GM15510 (cell line): ENCODE measurements around the gene TMEM44.

ENCODE experiments used
- POLR2A ChIP-seq: IDR thresholded peaks from 3 replicates; pipeline ENCODE4 v1.6.1; 2011; ENCODE audit warnings: borderline replicate concordance; ENCODE audit not compliant: insufficient read length; ENCODE audit errors: extremely low read depth

Gene TMEM44

GRCh38 chr3:194661374-194661773 lies 28.2 kb upstream of the TMEM44 start:
- TF ChIP-seq POLR2A, result no peak

GRCh38 chr3:194659778-194660177 lies 26.6 kb upstream of the TMEM44 start:
- TF ChIP-seq POLR2A, result no peak

DNA sequence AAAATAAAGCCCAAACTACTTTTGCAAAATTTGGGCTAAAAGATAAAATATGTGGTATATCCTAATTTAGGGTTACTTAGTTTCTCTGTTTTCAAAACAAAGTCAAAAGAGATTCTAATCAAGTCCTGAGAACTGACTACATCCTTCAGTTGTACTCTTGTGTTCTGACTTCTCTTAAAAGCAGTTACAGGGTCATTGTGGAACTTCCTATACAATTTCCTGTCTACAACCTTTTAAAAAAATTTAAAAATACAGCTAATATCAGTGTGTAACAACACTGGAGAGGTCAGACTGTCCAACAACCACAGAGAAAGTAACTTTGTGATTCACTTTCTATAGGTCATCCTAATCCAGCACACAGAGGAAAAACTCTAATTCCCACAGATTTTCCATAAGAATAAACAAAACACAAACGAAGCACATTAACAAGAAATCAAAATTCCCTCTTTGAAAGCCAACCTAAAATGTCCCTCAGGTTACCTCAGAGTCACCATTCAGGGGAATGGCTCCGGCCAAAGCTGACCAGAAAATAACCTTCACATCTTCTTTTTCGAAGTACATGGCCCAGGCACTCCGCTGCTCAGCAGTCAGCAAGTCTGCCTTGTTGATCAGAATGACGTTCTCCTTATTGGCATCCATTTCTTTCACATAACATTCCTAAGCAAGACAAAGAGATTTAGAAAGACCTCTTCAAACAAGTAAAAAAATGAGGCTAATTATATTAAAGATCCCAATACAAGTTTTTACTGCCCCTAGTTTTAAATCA lies 25.4 kb upstream of the TMEM44 start:
- no peak for TF ChIP-seq POLR2A

- TF ChIP-seq POLR2A, result no peak
Measured at GRCh38 chr3:194657439-194657838, 24.2 kb upstream of the TMEM44 start.

DNA sequence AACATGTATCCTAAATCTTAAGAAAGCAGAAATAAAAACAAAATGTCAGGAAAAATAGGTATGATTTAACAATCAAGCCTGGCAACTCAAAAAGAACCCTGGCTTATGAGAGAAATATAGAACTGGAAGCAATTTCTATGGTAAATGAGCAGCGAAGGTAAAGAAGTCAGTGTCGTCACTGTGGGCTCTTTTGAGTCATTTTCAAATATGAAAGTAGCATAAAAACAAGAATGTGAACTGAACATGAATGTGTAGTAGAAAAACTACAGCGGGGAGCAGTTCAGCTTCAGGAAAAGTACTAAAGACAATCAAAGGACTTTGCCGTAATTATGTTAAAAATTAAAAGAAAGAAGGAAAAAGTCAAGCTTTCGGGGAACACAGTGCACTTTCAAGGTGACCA lies 21.2 kb upstream of the TMEM44 start:
- TF ChIP-seq POLR2A, result no peak

- TF ChIP-seq POLR2A, result no peak
Measured at GRCh38 chr3:194647747-194648146, 14.5 kb upstream of the TMEM44 start.

DNA sequence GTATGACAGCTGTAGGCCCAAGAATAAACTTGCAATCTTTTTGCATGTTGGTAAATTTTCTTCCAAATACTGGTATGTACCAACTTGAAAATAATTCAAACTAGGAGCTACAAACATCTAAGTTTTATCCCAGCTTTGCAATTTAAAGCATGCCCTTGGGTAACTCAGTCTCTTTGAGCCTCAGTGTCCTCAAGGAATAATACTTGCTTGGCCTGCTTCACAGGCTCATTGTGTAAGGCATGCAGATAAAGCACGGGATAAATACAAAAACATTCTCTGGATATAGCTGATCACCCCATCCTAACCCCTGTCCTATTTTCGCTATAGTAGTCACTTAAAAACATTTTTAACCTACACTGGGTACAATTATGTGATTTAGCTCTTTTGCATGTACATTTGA lies 9.6 kb upstream of the TMEM44 start:
- TF ChIP-seq POLR2A, result no peak

DNA sequence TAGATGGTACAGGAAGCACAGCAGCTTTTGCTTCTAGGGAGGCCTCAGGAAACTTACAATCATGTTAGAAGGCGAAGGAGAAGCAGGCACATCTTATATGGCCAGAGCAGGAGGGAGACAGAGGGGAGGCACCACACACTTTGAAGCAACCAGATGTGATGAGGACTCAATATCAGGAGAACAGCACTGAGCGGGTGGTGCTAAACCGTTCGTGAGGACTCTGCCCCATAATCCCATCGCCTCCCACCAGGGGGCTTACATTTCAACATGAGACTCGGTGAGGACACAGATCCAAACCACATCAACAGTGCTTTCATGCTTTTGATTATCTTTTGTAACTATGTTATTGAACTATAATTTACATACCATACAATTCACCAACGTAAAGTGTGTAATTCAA lies 7.6 kb upstream of the TMEM44 start:
- no peak for TF ChIP-seq POLR2A

DNA sequence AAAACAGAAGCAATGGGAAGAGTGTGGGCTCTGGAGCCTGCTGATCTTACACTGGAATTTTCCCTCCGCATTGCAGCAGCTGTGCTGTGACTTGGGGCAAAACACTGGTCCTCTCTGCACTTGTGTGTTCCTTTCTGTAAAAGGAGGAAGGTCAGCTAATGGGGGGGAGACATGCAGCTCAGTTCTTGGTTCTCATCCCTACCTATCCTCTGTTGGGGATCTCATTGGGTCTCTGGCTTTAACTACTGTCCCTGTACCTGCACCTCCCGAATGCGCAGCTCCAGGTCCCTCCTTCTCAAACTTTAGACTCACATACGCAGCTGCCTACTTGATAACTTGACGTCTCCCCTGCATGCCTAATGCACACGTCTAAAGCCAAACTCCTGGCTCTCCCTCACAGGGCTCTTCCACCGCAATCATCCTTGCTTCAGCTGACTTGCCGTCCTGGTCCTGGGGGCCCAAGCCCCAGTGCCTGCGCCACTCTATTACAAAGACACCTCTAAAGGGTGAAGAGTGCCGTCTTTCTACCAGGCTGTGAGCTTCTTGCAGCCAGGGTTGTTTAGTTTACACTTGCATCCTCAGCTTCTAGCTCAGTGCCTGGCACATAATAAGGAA lies 5.9 kb upstream of the TMEM44 start:
- no peak for TF ChIP-seq POLR2A

DNA sequence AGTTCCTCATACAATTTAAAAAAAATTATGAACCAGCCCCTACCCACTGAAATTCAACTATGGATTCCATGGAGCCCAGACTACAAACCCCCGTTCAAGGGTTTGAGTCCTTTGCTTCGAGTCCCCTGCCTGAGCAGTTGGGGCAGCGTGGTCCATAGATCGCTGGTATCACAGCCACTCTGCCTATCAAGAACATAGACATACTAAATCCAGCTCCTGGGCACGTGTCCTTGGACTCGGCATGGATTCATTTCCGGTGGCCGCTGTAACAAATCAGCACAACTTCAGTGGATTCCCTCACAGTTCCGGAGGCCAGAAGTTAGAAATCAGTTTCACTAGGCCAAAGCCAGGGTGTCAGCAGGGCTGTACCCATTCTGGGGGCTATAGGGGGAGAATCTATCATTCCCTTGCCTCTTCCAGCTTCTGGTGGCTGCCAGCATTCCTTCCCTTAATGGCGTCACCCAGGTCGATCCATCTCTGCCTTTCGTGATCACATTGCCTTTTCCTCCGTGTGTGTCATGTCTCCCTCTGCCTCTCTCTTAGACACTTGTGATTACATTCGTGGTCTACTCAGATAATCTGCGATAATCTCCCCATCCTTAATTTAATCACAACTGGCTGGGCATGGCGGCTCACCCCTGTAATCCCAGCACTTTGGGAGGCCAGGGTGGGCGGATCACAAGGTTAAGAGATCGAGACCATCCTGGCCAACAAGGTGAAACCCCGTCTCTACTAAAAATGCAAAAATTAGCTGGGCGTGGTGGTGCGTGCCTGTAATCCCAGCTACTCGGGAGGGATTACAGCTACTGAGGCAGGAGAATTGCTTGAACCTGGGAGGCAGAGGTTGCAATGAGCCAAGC lies 4.6 kb upstream of the TMEM44 start:
- no peak for TF ChIP-seq POLR2A

DNA sequence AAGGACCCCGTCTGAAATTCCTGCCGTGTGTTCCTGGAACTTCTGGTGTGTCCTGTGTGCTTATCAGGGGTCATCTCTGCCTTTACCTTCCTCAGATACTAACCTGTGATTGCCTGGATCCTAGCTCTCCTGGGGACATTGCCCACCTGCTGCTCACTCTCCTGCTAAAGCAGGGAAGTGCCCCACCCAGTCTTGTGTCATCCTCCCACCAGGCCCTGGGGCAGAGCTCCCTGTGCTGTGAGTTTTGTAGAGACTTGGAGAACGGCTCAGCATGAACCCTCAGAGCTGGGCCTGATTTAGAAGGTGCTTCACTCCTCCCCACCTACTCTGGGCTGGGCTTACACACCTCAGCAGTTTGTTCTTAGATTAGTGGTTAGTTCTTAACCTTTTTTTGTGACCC lies 3.8 kb upstream of the TMEM44 start:
- no peak for TF ChIP-seq POLR2A

GRCh38 chr3:194632809-194633348 lies 340 bp downstream of the TMEM44 start:
- no peak for TF ChIP-seq POLR2A

GRCh38 chr3:194632226-194632808 lies 902 bp downstream of the TMEM44 start:
- TF ChIP-seq POLR2A, result no peak

GRCh38 chr3:194631696-194632095 lies 1.5 kb downstream of the TMEM44 start:
- TF ChIP-seq POLR2A, result no peak

- TF ChIP-seq POLR2A, result no peak
Measured at GRCh38 chr3:194624956-194625355, 8.3 kb downstream of the TMEM44 start.
